K562 (cell line): ENCODE results near the gene RAB1B. TPM values are rescaled to one million over a fixed set of nuclear protein-coding genes. Genes with fewer than 3 reads are reported as not detected.
A peak's percentile ranks its signal among the peaks of the same experiment; 100 is the strongest.

Experiments used
- BCLAF1 ChIP-seq, 2 experiments: fragments of 450-650 bp in 1 of 2; IDR thresholded peaks; 2 replicates each; pipeline ENCODE4 v1.6.1; 2011 to 2017; ENCODE audit warnings: low read depth in 2 of 2, antibody characterized with exemption in 1 of 2, borderline replicate concordance in 1 of 2, low read length in 1 of 2, mild to moderate bottlenecking in 1 of 2, mixed read lengths in 1 of 2; ENCODE audit not compliant: control insufficient read depth in 1 of 2
- HES1 ChIP-seq: fragments of 450-650 bp; IDR thresholded peaks from 2 replicates; pipeline ENCODE4 v1.6.1; 2016; ENCODE audit warnings: low read depth, mild to moderate bottlenecking, moderate library complexity
- LCOR ChIP-seq: sonication (generic); formaldehyde crosslinking; IDR thresholded peaks from 2 replicates; pipeline ENCODE4 v1.8.0; 2022; ENCODE audit warnings: mild to moderate bottlenecking, missing genetic modification reagents
- NBN ChIP-seq: fragments of 450-650 bp; IDR thresholded peaks from 2 replicates; pipeline ENCODE4 v1.6.1; 2016; ENCODE audit warnings: low read depth, mild to moderate bottlenecking
- NFIC ChIP-seq: fragments of 450-650 bp; IDR thresholded peaks from 2 replicates; pipeline ENCODE4 v1.6.1; 2017; ENCODE audit warnings: mild to moderate bottlenecking, inconsistent platforms
- SMARCC2 ChIP-seq: fragments of 450-650 bp; IDR thresholded peaks from 2 replicates; pipeline ENCODE4 v1.6.1; 2017; ENCODE audit warnings: antibody characterized with exemption, moderate library complexity, mild to moderate bottlenecking, low read depth
- ZNF644 ChIP-seq: fragments of 200-800 bp; sonication (Bioruptor generic); IDR thresholded peaks from 2 replicates; pipeline ENCODE4 v1.6.1; 2016; ENCODE audit warnings: low read depth, missing genetic modification characterization, missing compliant biosample characterization
- polyA plus RNA-seq, 8 experiments: library from polyadenylated mRNA; depleted of rRNA in 4 of 8; stranded (reverse) in 5 of 8; unstranded in 3 of 8; fragments of >200 nt; fragmentation: Nextera tagmentation in 2 of 8; fragmentation: Illumina TruSeq in 1 of 8; extraction: Ambion mirVana in 2 of 8; extraction: Trizol in 1 of 8; gene quantifications; 2 replicates each; pipeline versions ENCODE4 v1.2.1 to v1.2.3, GENCODE V29; 2011 to 2014; ENCODE audit warnings: inconsistent platforms in 1 of 8, missing spikeins in 1 of 8
- total RNA-seq, 7 experiments: library from RNA; depleted of rRNA in 6 of 7; stranded (reverse); fragments of >200 nt in 6 of 7; fragmentation: Illumina TruSeq in 2 of 7; extraction: Trizol in 2 of 7; gene quantifications; 2 replicates each; pipeline versions ENCODE4 v1.2.1 to v1.2.3, GENCODE V29; 2011 to 2021; ENCODE audit warnings: low replicate concordance in 1 of 7
- TF ChIP-seq, protein P1 (sequence below), 2 experiments: IDR thresholded peaks; 2 replicates each; pipeline ENCODE4 v1.6.1; 2011; ENCODE audit warnings: borderline replicate concordance in 1 of 2, control low read depth in 1 of 2, low read depth in 1 of 2, low read length in 1 of 2, mild to moderate bottlenecking in 1 of 2, mixed read lengths in 1 of 2, moderate library complexity in 1 of 2; ENCODE audit not compliant: insufficient read depth in 1 of 2, insufficient read length in 1 of 2, poor library complexity in 1 of 2, severe bottlenecking in 1 of 2; ENCODE audit errors: extremely low read depth in 1 of 2
- TF ChIP-seq, protein P2 (sequence below): sonication (generic); formaldehyde crosslinking; IDR thresholded peaks from 2 replicates; pipeline ENCODE4 v1.8.0; 2023; ENCODE audit warnings: missing genetic modification reagents, mild to moderate bottlenecking, borderline replicate concordance
- TF ChIP-seq, protein P3 (sequence below): fragments of 450-650 bp; IDR thresholded peaks from 2 replicates; pipeline ENCODE4 v1.6.1; 2016

Gene RAB1B
- total and polyA plus RNA-seq, 9 of the 15 experiments (the other 6 are each of a cell fraction or from before 2014, with no cell fraction given): 5.6 to 146 (median 98.6) TPM

DNA sequence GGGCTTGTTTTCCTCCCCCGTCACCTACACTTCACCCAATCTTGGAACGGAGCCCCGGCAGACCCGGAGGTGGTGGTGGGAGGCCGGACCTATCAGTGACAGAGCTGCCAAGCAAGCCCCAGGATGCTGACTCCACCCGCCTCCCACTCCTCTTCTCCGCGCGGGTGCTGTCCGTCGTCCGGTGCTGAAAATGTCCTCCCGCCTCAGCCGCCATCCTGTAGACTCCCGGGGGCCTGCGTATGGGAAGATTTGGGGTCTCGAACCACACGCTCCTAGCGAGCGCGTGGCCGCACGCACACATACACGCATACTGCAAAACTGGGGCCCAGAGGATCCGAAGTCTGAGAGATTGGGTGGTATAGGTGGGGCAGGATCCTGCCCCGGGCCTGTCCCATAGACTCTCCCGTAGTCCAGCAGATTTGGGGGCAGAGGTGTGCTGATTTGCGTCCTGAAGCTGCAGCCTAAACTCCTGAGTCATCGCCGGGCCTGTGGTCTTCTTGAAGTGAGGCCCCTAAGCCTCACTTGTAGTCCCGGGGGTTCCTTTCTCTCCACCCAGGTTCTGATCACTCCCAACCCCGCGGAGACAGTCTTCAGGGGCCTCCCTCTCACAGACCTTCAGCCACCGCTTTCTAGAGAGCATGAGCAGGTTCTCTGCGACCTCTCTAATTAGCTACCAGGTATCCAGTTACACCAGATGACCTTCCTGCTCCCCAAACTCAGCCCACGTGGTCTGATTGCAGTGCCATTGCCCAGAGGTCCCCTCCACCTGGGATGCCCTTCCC, 21.3 kb downstream of the RAB1B start (continued):
- TF ChIP-seq BCLAF1 (IDR thresholded peaks at IDR 0.05; ENCODE audit: borderline replicate concordance in 1 of 2, control insufficient read depth in 1 of 2, low read depth in 2 of 2, low read length in 1 of 2) (no peak), LCOR (0 out of 2 replicates have a peak, but pooled peaks have one; percentile 68), ZNF644 (tag) (no peak), SMARCC2 (peak; percentile 54; the same call in 1 of the 2 replicates), NBN (peak; percentile 48; the same call in 1 of the 2 replicates), HES1 (no peak), NFIC (peak; percentile 19; the same call in 1 of the 2 replicates)
- TF ChIP-seq, protein P1, sequence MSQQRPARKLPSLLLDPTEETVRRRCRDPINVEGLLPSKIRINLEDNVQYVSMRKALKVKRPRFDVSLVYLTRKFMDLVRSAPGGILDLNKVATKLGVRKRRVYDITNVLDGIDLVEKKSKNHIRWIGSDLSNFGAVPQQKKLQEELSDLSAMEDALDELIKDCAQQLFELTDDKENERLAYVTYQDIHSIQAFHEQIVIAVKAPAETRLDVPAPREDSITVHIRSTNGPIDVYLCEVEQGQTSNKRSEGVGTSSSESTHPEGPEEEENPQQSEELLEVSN (IDR thresholded peaks at IDR 0.05; ENCODE audit: borderline replicate concordance in 1 of 2, extremely low read depth in 1 of 2, insufficient read depth in 1 of 2, insufficient read length in 1 of 2, low read depth in 1 of 2, low read length in 1 of 2, poor library complexity in 1 of 2, severe bottlenecking in 1 of 2): peak in 1 of 2 experiments; percentile 32
- TF ChIP-seq, protein P2, sequence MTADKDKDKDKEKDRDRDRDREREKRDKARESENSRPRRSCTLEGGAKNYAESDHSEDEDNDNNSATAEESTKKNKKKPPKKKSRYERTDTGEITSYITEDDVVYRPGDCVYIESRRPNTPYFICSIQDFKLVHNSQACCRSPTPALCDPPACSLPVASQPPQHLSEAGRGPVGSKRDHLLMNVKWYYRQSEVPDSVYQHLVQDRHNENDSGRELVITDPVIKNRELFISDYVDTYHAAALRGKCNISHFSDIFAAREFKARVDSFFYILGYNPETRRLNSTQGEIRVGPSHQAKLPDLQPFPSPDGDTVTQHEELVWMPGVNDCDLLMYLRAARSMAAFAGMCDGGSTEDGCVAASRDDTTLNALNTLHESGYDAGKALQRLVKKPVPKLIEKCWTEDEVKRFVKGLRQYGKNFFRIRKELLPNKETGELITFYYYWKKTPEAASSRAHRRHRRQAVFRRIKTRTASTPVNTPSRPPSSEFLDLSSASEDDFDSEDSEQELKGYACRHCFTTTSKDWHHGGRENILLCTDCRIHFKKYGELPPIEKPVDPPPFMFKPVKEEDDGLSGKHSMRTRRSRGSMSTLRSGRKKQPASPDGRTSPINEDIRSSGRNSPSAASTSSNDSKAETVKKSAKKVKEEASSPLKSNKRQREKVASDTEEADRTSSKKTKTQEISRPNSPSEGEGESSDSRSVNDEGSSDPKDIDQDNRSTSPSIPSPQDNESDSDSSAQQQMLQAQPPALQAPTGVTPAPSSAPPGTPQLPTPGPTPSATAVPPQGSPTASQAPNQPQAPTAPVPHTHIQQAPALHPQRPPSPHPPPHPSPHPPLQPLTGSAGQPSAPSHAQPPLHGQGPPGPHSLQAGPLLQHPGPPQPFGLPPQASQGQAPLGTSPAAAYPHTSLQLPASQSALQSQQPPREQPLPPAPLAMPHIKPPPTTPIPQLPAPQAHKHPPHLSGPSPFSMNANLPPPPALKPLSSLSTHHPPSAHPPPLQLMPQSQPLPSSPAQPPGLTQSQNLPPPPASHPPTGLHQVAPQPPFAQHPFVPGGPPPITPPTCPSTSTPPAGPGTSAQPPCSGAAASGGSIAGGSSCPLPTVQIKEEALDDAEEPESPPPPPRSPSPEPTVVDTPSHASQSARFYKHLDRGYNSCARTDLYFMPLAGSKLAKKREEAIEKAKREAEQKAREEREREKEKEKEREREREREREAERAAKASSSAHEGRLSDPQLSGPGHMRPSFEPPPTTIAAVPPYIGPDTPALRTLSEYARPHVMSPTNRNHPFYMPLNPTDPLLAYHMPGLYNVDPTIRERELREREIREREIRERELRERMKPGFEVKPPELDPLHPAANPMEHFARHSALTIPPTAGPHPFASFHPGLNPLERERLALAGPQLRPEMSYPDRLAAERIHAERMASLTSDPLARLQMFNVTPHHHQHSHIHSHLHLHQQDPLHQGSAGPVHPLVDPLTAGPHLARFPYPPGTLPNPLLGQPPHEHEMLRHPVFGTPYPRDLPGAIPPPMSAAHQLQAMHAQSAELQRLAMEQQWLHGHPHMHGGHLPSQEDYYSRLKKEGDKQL (CRISPR knock-in tag): 0 out of 2 replicates have a peak, but pooled peaks have one; percentile 78
- TF ChIP-seq, protein P3, sequence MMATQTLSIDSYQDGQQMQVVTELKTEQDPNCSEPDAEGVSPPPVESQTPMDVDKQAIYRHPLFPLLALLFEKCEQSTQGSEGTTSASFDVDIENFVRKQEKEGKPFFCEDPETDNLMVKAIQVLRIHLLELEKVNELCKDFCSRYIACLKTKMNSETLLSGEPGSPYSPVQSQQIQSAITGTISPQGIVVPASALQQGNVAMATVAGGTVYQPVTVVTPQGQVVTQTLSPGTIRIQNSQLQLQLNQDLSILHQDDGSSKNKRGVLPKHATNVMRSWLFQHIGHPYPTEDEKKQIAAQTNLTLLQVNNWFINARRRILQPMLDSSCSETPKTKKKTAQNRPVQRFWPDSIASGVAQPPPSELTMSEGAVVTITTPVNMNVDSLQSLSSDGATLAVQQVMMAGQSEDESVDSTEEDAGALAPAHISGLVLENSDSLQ: no peak
